ENCODE data around the gene TRAFD1. TPM values are rescaled to one million over a fixed set of nuclear protein-coding genes. Genes with fewer than 3 reads are reported as not detected.

Gene TRAFD1
- polyA plus RNA-seq, 1 experiment = 73.4 TPM

GRCh38 chr12:112111931-112112330, 13.4 kb upstream of the TRAFD1 start:
- Histone ChIP-seq H3K4me3 (ENCODE audit: low read depth, low read length) (no peak overlapping the region), H3K27ac (ENCODE audit: low read depth, low read length) (no peak overlapping the region), H3K9me3 (ENCODE audit: control insufficient read depth, insufficient read depth, low read length) (no peaks in the 10 kb centered on the region; the same call in 1 of the 2 replicates), H3K27me3 (ENCODE audit: control insufficient read depth, insufficient read depth, low read length) (no peaks in the 10 kb centered on the region)
- TF ChIP-seq CTCF (IDR thresholded peaks at IDR 0.05; ENCODE audit: low read depth, low read length) = no peak
- CTCF ChIA-PET = interaction anchor here (0.6 to 1.4 kb wide), 3 partner anchors 13 to 166 kb away, joined by 4 to 9 read pairs (median 5); partner anchors contain the start of gene TRAFD1
- POLR2A ChIA-PET = interaction anchor here (0.7 kb wide), 1 partner anchor 20 kb away, joined by 14 read pairs; no protein-coding TSS in a partner anchor
- DNase-seq (ENCODE audit: low read depth, low spot score) = no peak

GRCh38 chr12:112112409-112113133, 12.8 kb upstream of the TRAFD1 start:
- ChIA-PET POLR2A (interaction anchor here (0.6 to 1.4 kb wide), 2 partner anchors 9 to 13 kb away, joined by 3 to 7 read pairs; partner anchors contain the start of gene TRAFD1), CTCF (interaction anchor here (1.0 to 1.4 kb wide), 2 partner anchors 12 to 167 kb away, joined by 4 to 5 read pairs; partner anchors contain the start of gene TRAFD1)
- H3K4me3 ChIP-seq (ENCODE audit: low read depth, low read length) = no peak overlapping the region
- no peak for TF ChIP-seq CTCF (IDR thresholded peaks at IDR 0.05; ENCODE audit: low read depth, low read length)
- H3K27ac ChIP-seq (ENCODE audit: low read depth, low read length) = no peak overlapping the region
- DNase-seq (ENCODE audit: low read depth, low spot score) = no peak
- H3K27me3 ChIP-seq (ENCODE audit: control insufficient read depth, insufficient read depth, low read length) = no peaks in the 10 kb centered on the region
- H3K9me3 ChIP-seq (ENCODE audit: control insufficient read depth, insufficient read depth, low read length) = no peaks in the 10 kb centered on the region; the same call in 1 of the 2 replicates

GRCh38 chr12:112115259-112116045, 9.9 kb upstream of the TRAFD1 start:
- ChIA-PET POLR2A (interaction anchor here (1.9 kb wide), 1 partner anchor 10 kb away, joined by 7 read pairs; the partner anchor contains the start of gene TRAFD1), CTCF (interaction anchor here (1.6 kb wide), 1 partner anchor 271 kb away, joined by 4 read pairs; no protein-coding TSS in a partner anchor)
- Histone ChIP-seq H3K4me3 (ENCODE audit: low read depth, low read length) (no peak overlapping the region), H3K9me3 (ENCODE audit: control insufficient read depth, insufficient read depth, low read length) (no peaks in the 10 kb centered on the region; the same call in 1 of the 2 replicates), H3K27me3 (ENCODE audit: control insufficient read depth, insufficient read depth, low read length) (no peaks in the 10 kb centered on the region), H3K27ac (ENCODE audit: low read depth, low read length) (no peak overlapping the region)
- DNase-seq (ENCODE audit: low read depth, low spot score) = no peak
- TF ChIP-seq CTCF (IDR thresholded peaks at IDR 0.05; ENCODE audit: low read depth, low read length) = no peak

GRCh38 chr12:112116232-112117060, 8.9 kb upstream of the TRAFD1 start:
- ChIA-PET CTCF (interaction anchor here (0.8 to 1.6 kb wide), 2 partner anchors 15 to 270 kb away, joined by 4 to 5 read pairs; no protein-coding TSS in a partner anchor), POLR2A (interaction anchor here (0.6 to 1.9 kb wide), 3 partner anchors 9 to 154 kb away, joined by 3 to 7 read pairs (median 3); partner anchors contain the start of gene TRAFD1)
- Histone ChIP-seq H3K9me3 (ENCODE audit: control insufficient read depth, insufficient read depth, low read length) (no peaks in the 10 kb centered on the region; the same call in 1 of the 2 replicates), H3K27ac (ENCODE audit: low read depth, low read length) (no peak overlapping the region), H3K4me3 (ENCODE audit: low read depth, low read length) (no peak overlapping the region), H3K27me3 (ENCODE audit: control insufficient read depth, insufficient read depth, low read length) (no peaks in the 10 kb centered on the region)
- no peak for TF ChIP-seq CTCF (IDR thresholded peaks at IDR 0.05; ENCODE audit: low read depth, low read length)
- no peak for DNase-seq (ENCODE audit: low read depth, low spot score)
